Keratinocyte (primary cell): Measurements from ENCODE around the gene CHD9NB.

Experiments
- EZH2 ChIP-seq: IDR thresholded peaks from one replicate; pipeline ENCODE4 v1.6.1; 2012; ENCODE audit warnings: inconsistent platforms, mild to moderate bottlenecking, low read length, moderate library complexity
- TF ChIP-seq, protein P1 (sequence below), 3 experiments: IDR thresholded peaks in 1 of 3; conservative IDR thresholded peaks in 1 of 3; optimal IDR thresholded peaks in 1 of 3; 2 replicates in 2 of 3; 3 replicates in 1 of 3; pipeline versions ENCODE3 to v1.5.1; 2011; ENCODE audit warnings: low read length in 3 of 3, mild to moderate bottlenecking in 3 of 3, moderate library complexity in 2 of 3, control low read depth in 1 of 3, inconsistent platforms in 1 of 3; ENCODE audit not compliant: insufficient read depth in 2 of 3; ENCODE audit errors: extremely low read depth in 1 of 3

GRCh38 chr16:53035176-53035942 is 17.3 kb downstream of the CHD9NB start:
- TF ChIP-seq, protein P1, sequence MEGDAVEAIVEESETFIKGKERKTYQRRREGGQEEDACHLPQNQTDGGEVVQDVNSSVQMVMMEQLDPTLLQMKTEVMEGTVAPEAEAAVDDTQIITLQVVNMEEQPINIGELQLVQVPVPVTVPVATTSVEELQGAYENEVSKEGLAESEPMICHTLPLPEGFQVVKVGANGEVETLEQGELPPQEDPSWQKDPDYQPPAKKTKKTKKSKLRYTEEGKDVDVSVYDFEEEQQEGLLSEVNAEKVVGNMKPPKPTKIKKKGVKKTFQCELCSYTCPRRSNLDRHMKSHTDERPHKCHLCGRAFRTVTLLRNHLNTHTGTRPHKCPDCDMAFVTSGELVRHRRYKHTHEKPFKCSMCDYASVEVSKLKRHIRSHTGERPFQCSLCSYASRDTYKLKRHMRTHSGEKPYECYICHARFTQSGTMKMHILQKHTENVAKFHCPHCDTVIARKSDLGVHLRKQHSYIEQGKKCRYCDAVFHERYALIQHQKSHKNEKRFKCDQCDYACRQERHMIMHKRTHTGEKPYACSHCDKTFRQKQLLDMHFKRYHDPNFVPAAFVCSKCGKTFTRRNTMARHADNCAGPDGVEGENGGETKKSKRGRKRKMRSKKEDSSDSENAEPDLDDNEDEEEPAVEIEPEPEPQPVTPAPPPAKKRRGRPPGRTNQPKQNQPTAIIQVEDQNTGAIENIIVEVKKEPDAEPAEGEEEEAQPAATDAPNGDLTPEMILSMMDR (optimal IDR thresholded peaks at IDR 0.05 in 1 of 3, IDR thresholded peaks at IDR 0.05 in 1 of 3, conservative IDR thresholded peaks at IDR 0.05 in 1 of 3; ENCODE audit: extremely low read depth in 1 of 3, insufficient read depth in 2 of 3, low read length in 3 of 3) = no peak
- no peak for TF ChIP-seq EZH2
